Endothelial cell of umbilical vein (primary cell): ENCODE results near the gene BIN1.

Experiments used
- EZH2 ChIP-seq: IDR thresholded peaks from 2 replicates; pipeline ENCODE4 v1.6.1; 2012; ENCODE audit warnings: borderline replicate concordance, low read depth, mild to moderate bottlenecking, moderate library complexity, low read length, inconsistent platforms; ENCODE audit not compliant: severe bottlenecking
- FOS ChIP-seq: IDR thresholded peaks from 2 replicates; pipeline ENCODE4 v1.6.1; 2011; ENCODE audit warnings: mild to moderate bottlenecking, low read length, moderate library complexity, borderline replicate concordance; ENCODE audit not compliant: insufficient read depth
- GATA2 ChIP-seq: IDR thresholded peaks from 2 replicates; pipeline ENCODE4 v1.7.0; 2011; ENCODE audit warnings: low read depth, mild to moderate bottlenecking, moderate library complexity, mixed read lengths, low read length; ENCODE audit not compliant: insufficient read length, insufficient read depth
- JUN ChIP-seq: IDR thresholded peaks from 2 replicates; pipeline ENCODE4 v1.6.1; 2011; ENCODE audit warnings: borderline replicate concordance, low read depth; ENCODE audit not compliant: insufficient read length, insufficient read depth
- MYC ChIP-seq: IDR thresholded peaks from one replicate; pipeline ENCODE4 v1.6.1; 2011; ENCODE audit warnings: mild to moderate bottlenecking, low read depth, low read length
- POLR2A ChIP-seq: IDR thresholded peaks from 2 replicates; pipeline ENCODE4 v1.6.1; 2012; ENCODE audit warnings: low read depth, mild to moderate bottlenecking, control low read depth, low read length
- POLR2AphosphoS5 ChIP-seq: IDR thresholded peaks from 2 replicates; pipeline ENCODE4 v1.6.1; 2012; ENCODE audit warnings: low read depth, mild to moderate bottlenecking, control low read depth, low read length, moderate library complexity; ENCODE audit not compliant: insufficient read depth
- TF ChIP-seq, protein P1 (sequence below), 2 donors: IDR thresholded peaks; 1 replicate in 1 of 2; 2 replicates in 1 of 2; pipeline ENCODE4 v1.5.1; 2011; ENCODE audit warnings: low read length in 2 of 2, mild to moderate bottlenecking in 2 of 2, moderate library complexity in 2 of 2, control low read depth in 1 of 2, inconsistent platforms in 1 of 2, low read depth in 1 of 2; ENCODE audit not compliant: insufficient read depth in 1 of 2; ENCODE audit errors: extremely low read depth in 1 of 2
- TF ChIP-seq, protein P2 (sequence below): IDR thresholded peaks from 2 replicates; pipeline ENCODE4 v1.6.1; 2011; ENCODE audit not compliant: insufficient read depth, insufficient read length

DNA sequence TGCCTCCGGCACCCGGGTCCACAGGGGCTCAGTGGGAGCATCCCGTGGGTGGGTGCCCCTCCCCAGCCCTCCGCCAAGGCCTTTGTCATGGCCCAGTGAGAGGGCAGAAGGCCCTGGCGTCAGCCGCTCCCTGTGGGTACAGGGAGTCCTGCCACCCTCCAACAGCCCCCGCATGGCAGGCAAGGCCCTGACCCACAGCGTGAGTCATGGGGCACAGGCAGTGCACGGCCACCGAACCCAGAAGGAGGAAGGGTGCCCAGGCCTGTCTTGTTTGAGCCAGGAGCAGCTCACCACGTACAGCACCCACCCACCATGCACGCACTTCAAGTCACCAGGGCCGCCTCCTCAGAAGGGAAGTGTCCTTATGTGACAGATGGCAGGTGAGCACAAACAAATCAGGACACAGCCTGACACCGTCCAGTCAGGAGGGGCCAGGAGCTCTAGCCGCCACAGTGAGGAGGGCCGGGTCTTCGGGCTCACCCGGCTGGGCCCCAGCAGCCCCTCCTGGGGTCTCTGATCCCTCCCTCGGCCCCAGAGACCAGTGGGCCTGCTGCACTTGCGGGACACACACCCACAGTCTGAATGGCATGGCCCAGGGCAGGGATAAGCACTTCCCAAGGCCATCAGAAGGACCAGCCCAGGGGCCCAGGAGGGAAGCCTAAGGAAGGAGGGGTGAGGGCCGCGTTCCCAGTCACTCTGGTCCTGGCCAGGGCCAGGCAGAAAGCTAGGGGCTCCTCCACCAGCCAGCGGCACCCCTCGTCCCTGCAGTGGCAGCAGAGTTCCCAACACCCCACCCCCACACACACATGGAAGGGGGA, 25.8 kb downstream of the BIN1 start:
- no peak for TF ChIP-seq POLR2A
- TF ChIP-seq, protein P1, sequence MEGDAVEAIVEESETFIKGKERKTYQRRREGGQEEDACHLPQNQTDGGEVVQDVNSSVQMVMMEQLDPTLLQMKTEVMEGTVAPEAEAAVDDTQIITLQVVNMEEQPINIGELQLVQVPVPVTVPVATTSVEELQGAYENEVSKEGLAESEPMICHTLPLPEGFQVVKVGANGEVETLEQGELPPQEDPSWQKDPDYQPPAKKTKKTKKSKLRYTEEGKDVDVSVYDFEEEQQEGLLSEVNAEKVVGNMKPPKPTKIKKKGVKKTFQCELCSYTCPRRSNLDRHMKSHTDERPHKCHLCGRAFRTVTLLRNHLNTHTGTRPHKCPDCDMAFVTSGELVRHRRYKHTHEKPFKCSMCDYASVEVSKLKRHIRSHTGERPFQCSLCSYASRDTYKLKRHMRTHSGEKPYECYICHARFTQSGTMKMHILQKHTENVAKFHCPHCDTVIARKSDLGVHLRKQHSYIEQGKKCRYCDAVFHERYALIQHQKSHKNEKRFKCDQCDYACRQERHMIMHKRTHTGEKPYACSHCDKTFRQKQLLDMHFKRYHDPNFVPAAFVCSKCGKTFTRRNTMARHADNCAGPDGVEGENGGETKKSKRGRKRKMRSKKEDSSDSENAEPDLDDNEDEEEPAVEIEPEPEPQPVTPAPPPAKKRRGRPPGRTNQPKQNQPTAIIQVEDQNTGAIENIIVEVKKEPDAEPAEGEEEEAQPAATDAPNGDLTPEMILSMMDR (IDR thresholded peaks at IDR 0.05; ENCODE audit: extremely low read depth in 1 of 2, insufficient read depth in 1 of 2, low read depth in 1 of 2, low read length in 2 of 2): no peak
- TF ChIP-seq EZH2: no peak
- TF ChIP-seq GATA2: no peak
- TF ChIP-seq POLR2AphosphoS5: no peak
- TF ChIP-seq MYC: no peak
- TF ChIP-seq JUN: no peak
- TF ChIP-seq, protein P2, sequence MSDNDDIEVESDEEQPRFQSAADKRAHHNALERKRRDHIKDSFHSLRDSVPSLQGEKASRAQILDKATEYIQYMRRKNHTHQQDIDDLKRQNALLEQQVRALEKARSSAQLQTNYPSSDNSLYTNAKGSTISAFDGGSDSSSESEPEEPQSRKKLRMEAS: no peak
- no peak for TF ChIP-seq FOS
